ENCODE data around the gene PPL.

Gene PPL

DNA sequence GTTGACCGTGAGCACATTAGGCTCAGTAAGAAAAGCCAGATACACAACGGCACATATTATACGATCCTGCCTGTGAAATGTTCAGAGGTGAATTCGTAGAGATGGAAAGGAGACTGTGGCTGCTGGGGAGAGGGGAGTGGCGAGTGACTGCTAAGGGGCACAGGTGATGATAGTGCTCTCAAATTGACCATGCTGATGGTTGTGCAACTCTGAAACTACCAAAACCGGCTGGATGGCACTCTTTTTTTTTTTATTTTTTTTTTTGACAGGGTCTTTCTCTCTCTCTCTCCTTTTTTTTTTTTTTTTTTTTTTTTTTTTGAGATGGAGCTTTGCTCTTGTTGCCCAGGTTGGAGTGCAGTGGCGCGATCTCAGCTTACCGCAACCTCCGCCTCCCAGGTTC, 13.0 kb upstream of the PPL start:
- no peaks in the 10 kb centered on the region for H3K9me3 ChIP-seq (ENCODE audit: low read depth, low read length)
- H3K27ac ChIP-seq = no peak overlapping the region
- TF ChIP-seq POLR2AphosphoS5 (IDR thresholded peaks at IDR 0.05; ENCODE audit: borderline replicate concordance, low read depth, low read length) = no peak
- TF ChIP-seq EZH2 (IDR thresholded peaks at IDR 0.05) = no peak
- no peak for TF ChIP-seq FOXP2 (optimal IDR thresholded peaks at IDR 0.05; ENCODE audit: control extremely low read depth, extremely low read length, insufficient read depth)
- H3K36me3 ChIP-seq (ENCODE audit: insufficient read depth, low read length) = no peaks in the 10 kb centered on the region
- DNase-seq (ENCODE audit: low read depth, low spot score) = no peak
- no peak overlapping the region for H3K9ac ChIP-seq (ENCODE audit: insufficient read length)
- H3K4me3 ChIP-seq = no peak overlapping the region

DNA sequence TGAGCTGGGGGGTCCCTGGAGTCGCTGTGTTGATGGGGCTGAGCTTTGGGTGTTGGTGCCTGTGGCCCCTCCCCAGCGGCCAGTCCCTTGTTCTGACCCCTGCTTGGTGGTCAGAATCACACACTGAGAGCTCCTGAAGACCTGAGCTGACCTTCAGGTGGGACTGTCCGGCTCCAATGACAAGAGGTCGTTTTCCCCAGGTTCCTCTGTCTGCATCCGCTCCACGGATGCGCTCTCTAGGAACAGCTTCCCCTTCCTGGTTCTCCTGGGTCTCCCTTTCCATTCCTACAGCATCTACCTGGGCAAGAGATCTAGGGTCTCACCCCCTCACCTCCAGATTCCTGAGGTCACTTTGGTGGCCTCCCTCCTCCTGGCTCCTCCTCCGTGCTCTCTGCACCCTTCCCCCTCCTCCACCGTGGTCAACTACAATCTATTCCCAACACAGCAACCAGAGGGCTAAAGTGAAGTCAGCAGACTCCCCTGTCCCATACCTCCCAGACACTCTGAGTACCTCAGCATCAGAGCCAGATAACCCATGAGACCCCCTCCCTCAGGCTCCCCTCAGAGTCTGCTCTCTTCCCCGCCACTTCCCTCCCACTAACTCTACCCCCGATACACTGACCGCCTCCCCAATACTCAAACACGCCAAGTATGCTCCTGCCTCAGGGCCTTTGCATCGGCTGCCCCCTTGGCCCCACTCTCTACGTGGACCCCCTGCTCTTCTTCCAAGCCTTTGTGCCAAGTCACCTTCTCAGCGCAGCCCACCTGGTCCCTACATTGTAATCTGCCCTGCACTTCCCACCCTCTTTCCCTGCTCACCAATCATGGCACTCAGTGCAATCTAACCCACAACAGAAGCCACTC, 12.2 kb upstream of the PPL start:
- no peak overlapping the region for H3K27ac ChIP-seq
- H3K9me3 ChIP-seq (ENCODE audit: low read depth, low read length) = no peaks in the 10 kb centered on the region
- no peak overlapping the region for H3K9ac ChIP-seq (ENCODE audit: insufficient read length)
- no peak overlapping the region for H3K4me3 ChIP-seq
- TF ChIP-seq EZH2 (IDR thresholded peaks at IDR 0.05) (no peak), FOXP2 (optimal IDR thresholded peaks at IDR 0.05; ENCODE audit: control extremely low read depth, extremely low read length, insufficient read depth) (no peak), POLR2AphosphoS5 (IDR thresholded peaks at IDR 0.05; ENCODE audit: borderline replicate concordance, low read depth, low read length) (no peak)
- H3K36me3 ChIP-seq (ENCODE audit: insufficient read depth, low read length) = no peaks in the 10 kb centered on the region
- no peak for DNase-seq (ENCODE audit: low read depth, low spot score)

GRCh38 chr16:4947722-4948503, 11.0 kb upstream of the PPL start:
- TF ChIP-seq EZH2 (IDR thresholded peaks at IDR 0.05) = no peak
- Histone ChIP-seq H3K9me3 (ENCODE audit: low read depth, low read length) (no peaks in the 10 kb centered on the region), H3K4me3 (no peak overlapping the region), H3K36me3 (ENCODE audit: insufficient read depth, low read length) (no peaks in the 10 kb centered on the region), H3K27ac (no peak overlapping the region), H3K9ac (ENCODE audit: insufficient read length) (no peak overlapping the region)
- DNase-seq (ENCODE audit: low read depth, low spot score) = no peak

- DNase-seq (ENCODE audit: low read depth, low spot score) = no peak
- no peaks in the 10 kb centered on the region for H3K36me3 ChIP-seq (ENCODE audit: insufficient read depth, low read length)
- H3K9me3 ChIP-seq (ENCODE audit: low read depth, low read length) = no peaks in the 10 kb centered on the region
- H3K27ac ChIP-seq = no peak overlapping the region
- TF ChIP-seq POLR2AphosphoS5 (IDR thresholded peaks at IDR 0.05; ENCODE audit: borderline replicate concordance, low read depth, low read length) (no peak), FOXP2 (optimal IDR thresholded peaks at IDR 0.05; ENCODE audit: control extremely low read depth, extremely low read length, insufficient read depth) (no peak)
- H3K4me3 ChIP-seq = no peak overlapping the region
- no peak overlapping the region for H3K9ac ChIP-seq (ENCODE audit: insufficient read length)
Observed at GRCh38 chr16:4946917-4947316, 10.0 kb upstream of the PPL start.

- H3K4me3 ChIP-seq = no peak overlapping the region
- H3K9ac ChIP-seq (ENCODE audit: insufficient read length) = no peak overlapping the region
- H3K27ac ChIP-seq = no peak overlapping the region
- DNase-seq (ENCODE audit: low read depth, low spot score) = no peak
- no peaks in the 10 kb centered on the region for H3K36me3 ChIP-seq (ENCODE audit: insufficient read depth, low read length)
- no peak for TF ChIP-seq POLR2AphosphoS5 (IDR thresholded peaks at IDR 0.05; ENCODE audit: borderline replicate concordance, low read depth, low read length)
- no peak for TF ChIP-seq FOXP2 (optimal IDR thresholded peaks at IDR 0.05; ENCODE audit: control extremely low read depth, extremely low read length, insufficient read depth)
- no peak for TF ChIP-seq EZH2 (IDR thresholded peaks at IDR 0.05)
- no peaks in the 10 kb centered on the region for H3K9me3 ChIP-seq (ENCODE audit: low read depth, low read length)
Observed at GRCh38 chr16:4945560-4946502, 8.9 kb upstream of the PPL start.

GRCh38 chr16:4944333-4945281, 7.7 kb upstream of the PPL start:
- Histone ChIP-seq H3K9ac (ENCODE audit: insufficient read length) (no peak overlapping the region), H3K27ac (no peak overlapping the region)

GRCh38 chr16:4942481-4942880, 5.5 kb upstream of the PPL start:
- H3K4me3 ChIP-seq = no peak overlapping the region
- no peaks in the 10 kb centered on the region for H3K36me3 ChIP-seq (ENCODE audit: insufficient read depth, low read length)
- no peak overlapping the region for H3K9ac ChIP-seq (ENCODE audit: insufficient read length)
- DNase-seq (ENCODE audit: low read depth, low spot score) = no peak
- no peak for TF ChIP-seq EZH2 (IDR thresholded peaks at IDR 0.05)
- no peak for TF ChIP-seq FOXP2 (optimal IDR thresholded peaks at IDR 0.05; ENCODE audit: control extremely low read depth, extremely low read length, insufficient read depth)
- no peak for TF ChIP-seq POLR2AphosphoS5 (IDR thresholded peaks at IDR 0.05; ENCODE audit: borderline replicate concordance, low read depth, low read length)
- H3K9me3 ChIP-seq (ENCODE audit: low read depth, low read length) = no peaks in the 10 kb centered on the region
- no peak overlapping the region for H3K27ac ChIP-seq

More at GRCh38 chr16:4944333-4945281, 7.7 kb upstream of the PPL start:
- Histone ChIP-seq H3K36me3 (ENCODE audit: insufficient read depth, low read length) (no peaks in the 10 kb centered on the region), H3K4me3 (no peak overlapping the region), H3K9me3 (ENCODE audit: low read depth, low read length) (no peaks in the 10 kb centered on the region)
- TF ChIP-seq POLR2AphosphoS5 (IDR thresholded peaks at IDR 0.05; ENCODE audit: borderline replicate concordance, low read depth, low read length) (no peak), FOXP2 (optimal IDR thresholded peaks at IDR 0.05; ENCODE audit: control extremely low read depth, extremely low read length, insufficient read depth) (no peak), EZH2 (IDR thresholded peaks at IDR 0.05) (no peak)
- no peak for DNase-seq (ENCODE audit: low read depth, low spot score)

Data from SK-N-MC (cell line).